HG03060 (cell line): ENCODE data around the gene LSS.
"Not testable (repeated sequence)": the region's sequence is repeated elsewhere in the genome, so short reads cannot be mapped to it uniquely, and the experiment has no call there.

Experiments
- ATAC-seq: cut with Tn5 transposase; IDR thresholded peaks from one replicate; pipeline ENCODE4 v1.9.1; 2021; ENCODE audit warnings: low read depth, moderate number of reproducible peaks; ENCODE audit not compliant: unreplicated experiment

The LSS gene

GRCh38 chr21:46145159-46145839, 83.3 kb downstream of the LSS start:
- ATAC-seq: no peak

- ATAC-seq: no peak
These were observed 84.0 kb downstream of the LSS start for GRCh38 chr21:46144464-46145070.

GRCh38 chr21:46142582-46143473, 85.7 kb downstream of the LSS start:
- ATAC-seq: no peak

- ATAC-seq: no peak
These were observed 86.6 kb downstream of the LSS start for GRCh38 chr21:46141767-46142581.

- ATAC-seq: not testable (repeated sequence)
These were observed 88.1 kb downstream of the LSS start for GRCh38 chr21:46140352-46141003.

GRCh38 chr21:46139686-46140085, 88.9 kb downstream of the LSS start:
- ATAC-seq: no peak

- no peak for ATAC-seq
These were observed 90.1 kb downstream of the LSS start for GRCh38 chr21:46138383-46138970.
